Small intestine (tissue), 4 donors: ENCODE measurements around the gene PTPRJ. TPM values are rescaled to one million over a fixed set of nuclear protein-coding genes. Genes with fewer than 3 reads are reported as not detected.

Experiments used
- polyA plus RNA-seq, 4 donors: library from polyadenylated mRNA; stranded (reverse) in 3 of 4; unstranded in 1 of 4; fragments of 200-250 nt in 3 of 4; fragments of 120-200 nt in 1 of 4; gene quantifications; one replicate each; pipeline versions ENCODE4 v1.2.1 to v1.2.3, GENCODE V29; 2013
- donor health status: healthy with polysubstance abuse.
- donor health status: Bipolar disorder and iron deficiency.
- donor health status: healthy.

Gene PTPRJ
- polyA plus RNA-seq, 4 donors: 4.9 to 31.4 (median 7.3) TPM

Other genes with a start within 250 kb of the PTPRJ start
- gene FNBP4, start 213.2 kb upstream of the PTPRJ start, polyA plus RNA-seq: 100 to 1,000 TPM in 1 of 4 donors, 10 to 100 TPM in 3; 18.1 to 108 (median 28.8) TPM
- 10 to 100 TPM in 2 of 4 donors, 1 to 10 TPM in 2; 7.8 to 39.4 (median 11.7) TPM for gene NUP160, start 132.2 kb upstream of the PTPRJ start, polyA plus RNA-seq
- gene OR4B1, start 236.3 kb downstream of the PTPRJ start, polyA plus RNA-seq: not detected